Gastrocnemius medialis (tissue), 4 donors: ENCODE results near the gene ATXN1. TPM values are rescaled to one million over a fixed set of nuclear protein-coding genes. Genes with fewer than 3 reads are reported as not detected.

Experiments used
- ATAC-seq, 2 donors: fragments of 150-250 bp; one replicate each; pipeline ENCODE4 v1.9.1; 2016
- DNase-seq, 2 donors: peaks; one replicate each; pipeline ENCODE4 v3.0.0-alpha.2; 2019
- H3K27ac ChIP-seq, 4 donors: fragments of 200-600 bp; sonication (generic); 1 replicate in 1 of 4; 2 replicates in 3 of 4; pipeline ENCODE4 v1.5.1; 2016 to 2018; ENCODE audit warnings: mild to moderate bottlenecking in 2 of 4, moderate library complexity in 1 of 4
- H3K27me3 ChIP-seq, 3 donors: fragments of 200-600 bp; sonication (generic) in 2 of 3; 1 replicate in 1 of 3; 2 replicates in 2 of 3; pipeline versions ENCODE4 v1.5.1 to v1.6.0; 2016 to 2019; ENCODE audit warnings: mild to moderate bottlenecking in 1 of 3, moderate library complexity in 1 of 3
- H3K36me3 ChIP-seq, 2 donors: fragments of 200-600 bp; sonication (generic) in 1 of 2; one replicate each; pipeline ENCODE4 v1.5.1; 2017 to 2018
- H3K4me1 ChIP-seq, 2 donors: fragments of 200-600 bp; sonication (generic) in 1 of 2; one replicate each; pipeline ENCODE4 v1.5.1; 2016 to 2017; ENCODE audit warnings: mild to moderate bottlenecking in 2 of 2
- H3K4me3 ChIP-seq, 4 donors: fragments of 200-600 bp; sonication (generic) in 3 of 4; 1 replicate in 1 of 4; 2 replicates in 3 of 4; pipeline ENCODE4 v1.5.1; 2016 to 2019; ENCODE audit warnings: mild to moderate bottlenecking in 2 of 4
- H3K9me3 ChIP-seq, 3 donors: fragments of 200-600 bp; sonication (generic) in 2 of 3; 1 replicate in 1 of 3; 2 replicates in 2 of 3; pipeline ENCODE4 v1.5.1; 2016 to 2019
- CTCF ChIP-seq, 5 experiments: fragments of 450-650 bp in 3 of 5; fragments of 200-600 bp in 2 of 5; sonication (generic) in 2 of 5; IDR thresholded peaks in 4 of 5; conservative IDR thresholded peaks in 1 of 5; 1 replicate in 4 of 5; 2 replicates in 1 of 5; pipeline ENCODE4 v1.5.1; 2016 to 2019; ENCODE audit warnings: antibody characterized with exemption in 5 of 5, mild to moderate bottlenecking in 3 of 5, moderate library complexity in 3 of 5
- POLR2A ChIP-seq, 2 donors: fragments of 450-650 bp; IDR thresholded peaks; one replicate each; pipeline ENCODE4 v1.6.1; 2017; ENCODE audit warnings: antibody characterized with exemption in 2 of 2, mild to moderate bottlenecking in 2 of 2, moderate library complexity in 2 of 2
- in situ Hi-C, 4 donors: fragments of 200-750 bp; cut with MboI; loops; one replicate each; pipeline versions ENCODE4 v1.15.0 to v1.8.0; 2017; ENCODE audit warnings: low sequenced_read_pairs in 4 of 4
- intact Hi-C: fragments of 100-400 bp; cut with DNase I; formaldehyde crosslinking; loops from one replicate; pipeline ENCODE4 v1.15.1; 2023; ENCODE audit warnings: low total_unique reads
- total RNA-seq, 4 donors: library from RNA; depleted of rRNA; stranded (reverse); fragments of >200 nt; gene quantifications; one replicate each; pipeline versions ENCODE4 v1.1.0 to v1.2.3, GENCODE V29; 2016

Gene ATXN1
- total RNA-seq, 4 donors from 2014 or later: 21.8 to 42.9 (median 33.1) TPM

DNA sequence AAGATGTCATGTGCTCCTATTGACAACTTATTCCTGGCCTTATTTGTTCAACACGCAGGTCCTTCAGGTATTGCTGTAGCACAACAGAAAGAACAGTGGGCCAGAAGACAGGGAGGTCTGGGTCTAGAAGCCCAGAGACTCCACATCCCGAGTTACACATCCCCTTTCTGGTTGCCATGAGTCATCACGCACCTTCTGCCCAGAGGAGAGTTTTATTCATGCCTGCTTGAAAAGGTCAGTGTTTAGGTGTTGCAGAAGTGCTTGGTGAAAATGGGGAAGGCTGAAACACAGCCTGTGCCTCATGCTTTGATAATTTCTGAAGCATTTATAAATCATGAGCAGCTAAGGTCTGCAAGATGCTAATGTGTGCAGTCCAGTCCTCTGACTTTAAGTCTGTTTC lies 266.5 kb downstream of the ATXN1 start:
- no peak for ATAC-seq
- no peak overlapping the region for H3K27ac ChIP-seq
- TF ChIP-seq CTCF (IDR thresholded peaks at IDR 0.05 in 4 of 5, conservative IDR thresholded peaks at IDR 0.05 in 1 of 5): no peak
- TF ChIP-seq POLR2A (IDR thresholded peaks at IDR 0.05): no peak
- in situ Hi-C loops: no loop called here
- DNase-seq: no peak
- no peaks in the 10 kb centered on the region for H3K36me3 ChIP-seq
- H3K27me3 ChIP-seq: no peaks in the 10 kb centered on the region
- intact Hi-C loops: no loop called here
- no peak overlapping the region for H3K4me3 ChIP-seq
- H3K9me3 ChIP-seq: no peaks in the 10 kb centered on the region
- H3K4me1 ChIP-seq: peaks cover 4 to 8% of the 10 kb centered on the region in 2 donors

DNA sequence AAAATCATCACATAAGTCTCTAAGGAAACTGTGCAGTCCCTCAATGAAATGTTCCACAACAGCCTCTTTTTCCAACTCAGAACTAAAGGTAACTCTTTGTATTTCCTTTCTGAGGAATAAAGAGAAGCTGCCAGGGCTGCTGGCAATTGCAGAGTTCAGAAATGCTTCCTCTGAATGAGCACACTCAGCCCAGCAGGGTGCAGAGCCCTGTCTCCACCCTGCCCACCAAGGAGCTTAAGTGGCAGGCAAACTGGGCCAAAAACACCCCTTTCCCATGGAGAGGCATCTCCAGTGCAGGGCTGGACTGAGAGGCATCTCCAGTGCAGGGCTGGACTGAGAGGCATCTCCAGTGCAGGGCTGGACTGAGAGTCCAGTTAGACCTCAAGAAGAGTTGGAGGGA lies 267.5 kb downstream of the ATXN1 start:
- intact Hi-C loops: no loop called here

GRCh38 chr6:16493112-16493511 lies 268.1 kb downstream of the ATXN1 start:
- in situ Hi-C loops (no loop called here), intact Hi-C loops (no loop called here)
- H3K4me3 ChIP-seq: no peak overlapping the region
- no peaks in the 10 kb centered on the region for H3K27me3 ChIP-seq
- H3K36me3 ChIP-seq: no peaks in the 10 kb centered on the region
- H3K27ac ChIP-seq: no peak overlapping the region
- ATAC-seq (no peak), DNase-seq (no peak)
- TF ChIP-seq CTCF (IDR thresholded peaks at IDR 0.05 in 4 of 5, conservative IDR thresholded peaks at IDR 0.05 in 1 of 5) (no peak), POLR2A (IDR thresholded peaks at IDR 0.05) (no peak)
- no peaks in the 10 kb centered on the region for H3K9me3 ChIP-seq
- H3K4me1 ChIP-seq: peaks cover 18 to 21% of the 10 kb centered on the region in 2 donors

More for the DNA sequence above, 267.5 kb downstream of the ATXN1 start:
- ATAC-seq (no peak), DNase-seq (no peak)
- H3K27ac ChIP-seq: no peak overlapping the region
- H3K4me1 ChIP-seq: peaks cover 11 to 14% of the 10 kb centered on the region in 2 donors
- TF ChIP-seq POLR2A (IDR thresholded peaks at IDR 0.05): no peak
- TF ChIP-seq CTCF (IDR thresholded peaks at IDR 0.05 in 4 of 5, conservative IDR thresholded peaks at IDR 0.05 in 1 of 5): no peak
- no peak overlapping the region for H3K4me3 ChIP-seq
- H3K9me3 ChIP-seq: no peaks in the 10 kb centered on the region
- no peaks in the 10 kb centered on the region for H3K27me3 ChIP-seq
- no peaks in the 10 kb centered on the region for H3K36me3 ChIP-seq
- in situ Hi-C loops: no loop called here

GRCh38 chr6:16491666-16492313 lies 269.5 kb downstream of the ATXN1 start:
- H3K4me1 ChIP-seq: peaks cover 17 to 23% of the 10 kb centered on the region in 2 donors
- intact Hi-C loops (no loop called here), in situ Hi-C loops (no loop called here)
- H3K27me3 ChIP-seq: no peaks in the 10 kb centered on the region
- no peak overlapping the region for H3K27ac ChIP-seq
- no peak for TF ChIP-seq CTCF (IDR thresholded peaks at IDR 0.05 in 4 of 5, conservative IDR thresholded peaks at IDR 0.05 in 1 of 5)
- TF ChIP-seq POLR2A (IDR thresholded peaks at IDR 0.05): no peak
- H3K9me3 ChIP-seq: no peaks in the 10 kb centered on the region
- no peaks in the 10 kb centered on the region for H3K36me3 ChIP-seq
- DNase-seq (no peak), ATAC-seq (no peak)
- H3K4me3 ChIP-seq: no peak overlapping the region

DNA sequence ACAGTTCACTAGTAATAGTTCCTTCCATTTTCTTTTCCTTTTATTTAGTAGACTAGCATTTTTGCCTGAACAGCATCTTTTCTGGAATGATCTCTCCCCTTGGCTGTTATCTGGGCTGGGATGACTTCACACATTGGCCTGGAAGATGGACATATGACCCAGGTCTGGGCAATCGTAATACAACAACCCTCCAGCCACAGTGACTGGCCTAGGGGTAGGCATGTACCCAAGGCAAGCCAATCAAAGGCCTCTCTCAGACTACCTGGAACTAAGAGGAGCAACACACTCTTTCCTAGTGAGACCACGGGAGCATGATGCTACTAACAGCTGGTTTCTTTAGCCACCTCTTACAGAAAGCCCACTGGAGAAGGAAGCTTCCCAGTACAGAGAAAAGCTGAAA lies 270.6 kb downstream of the ATXN1 start:
- in situ Hi-C loops: no loop called here
- Histone ChIP-seq H3K27ac (no peak overlapping the region), H3K27me3 (no peaks in the 10 kb centered on the region), H3K4me1 (peaks cover 17 to 23% of the 10 kb centered on the region in 2 donors), H3K9me3 (no peaks in the 10 kb centered on the region), H3K36me3 (no peaks in the 10 kb centered on the region), H3K4me3 (no peak overlapping the region)
- no peak for TF ChIP-seq POLR2A (IDR thresholded peaks at IDR 0.05)
- ATAC-seq (no peak), DNase-seq (no peak)
- intact Hi-C loops: no loop called here
